Measurements from ENCODE around the gene LRRK2. TPM values are rescaled to one million over a fixed set of nuclear protein-coding genes. Genes with fewer than 3 reads are reported as not detected.

The LRRK2 gene
- total RNA-seq, 2 experiments from 2014 or later = 0.76 TPM; not detected in 1

DNA sequence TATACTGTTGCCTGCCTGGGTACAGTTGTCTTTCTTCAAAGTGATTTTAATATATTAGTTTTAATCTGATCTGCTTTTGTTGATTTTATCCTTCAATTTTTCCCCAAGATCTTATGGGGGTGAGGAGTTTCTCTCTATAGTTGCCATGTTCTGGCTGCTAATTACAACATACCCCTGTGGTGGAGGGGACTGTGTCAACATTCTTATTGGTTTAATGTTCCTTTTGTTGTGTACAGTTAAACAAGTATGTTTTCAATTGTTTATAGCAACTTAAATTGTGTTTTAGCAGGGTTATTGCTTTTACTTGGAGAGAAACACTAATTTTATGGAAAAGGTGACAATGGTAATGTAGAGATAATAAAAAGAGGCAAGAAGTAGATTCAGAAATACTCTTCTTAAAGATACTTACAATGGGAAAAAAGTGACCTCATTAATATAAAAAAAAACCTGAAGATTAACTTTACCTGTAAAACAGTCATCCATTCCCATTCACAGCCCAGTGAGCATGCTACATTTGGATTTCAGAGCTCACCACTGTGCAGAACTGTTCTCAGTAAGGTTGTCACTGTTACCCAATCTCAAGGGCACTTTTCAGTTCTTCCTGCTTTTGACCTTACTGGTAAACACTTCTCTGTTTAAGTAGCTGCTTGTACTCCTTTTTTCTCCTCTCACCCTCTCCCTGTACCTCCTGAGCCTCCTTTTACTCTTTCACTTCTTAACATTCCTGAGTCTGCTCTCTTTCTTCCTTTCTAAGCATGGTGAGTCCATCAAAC lies 8.1 kb upstream of the LRRK2 start:
- ATAC-seq (no peak), DNase-seq (no peak)
- TF ChIP-seq, protein P1, sequence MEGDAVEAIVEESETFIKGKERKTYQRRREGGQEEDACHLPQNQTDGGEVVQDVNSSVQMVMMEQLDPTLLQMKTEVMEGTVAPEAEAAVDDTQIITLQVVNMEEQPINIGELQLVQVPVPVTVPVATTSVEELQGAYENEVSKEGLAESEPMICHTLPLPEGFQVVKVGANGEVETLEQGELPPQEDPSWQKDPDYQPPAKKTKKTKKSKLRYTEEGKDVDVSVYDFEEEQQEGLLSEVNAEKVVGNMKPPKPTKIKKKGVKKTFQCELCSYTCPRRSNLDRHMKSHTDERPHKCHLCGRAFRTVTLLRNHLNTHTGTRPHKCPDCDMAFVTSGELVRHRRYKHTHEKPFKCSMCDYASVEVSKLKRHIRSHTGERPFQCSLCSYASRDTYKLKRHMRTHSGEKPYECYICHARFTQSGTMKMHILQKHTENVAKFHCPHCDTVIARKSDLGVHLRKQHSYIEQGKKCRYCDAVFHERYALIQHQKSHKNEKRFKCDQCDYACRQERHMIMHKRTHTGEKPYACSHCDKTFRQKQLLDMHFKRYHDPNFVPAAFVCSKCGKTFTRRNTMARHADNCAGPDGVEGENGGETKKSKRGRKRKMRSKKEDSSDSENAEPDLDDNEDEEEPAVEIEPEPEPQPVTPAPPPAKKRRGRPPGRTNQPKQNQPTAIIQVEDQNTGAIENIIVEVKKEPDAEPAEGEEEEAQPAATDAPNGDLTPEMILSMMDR (IDR thresholded peaks at IDR 0.05) = no peak
- no peak overlapping the region for H3K4me3 Mint-ChIP-seq
- no peaks in the 10 kb centered on the region for H3K4me1 Mint-ChIP-seq (ENCODE audit: low read depth)
- ChIA-PET CTCF (no interaction called here), POLR2A (no interaction called here)
- no peaks in the 10 kb centered on the region for H3K36me3 Mint-ChIP-seq (ENCODE audit: low read depth)
- peaks cover 3% of the 10 kb centered on the region for H3K9me3 Mint-ChIP-seq
- intact Hi-C loops (cut with micrococcal nuclease) = no loop called here
- H3K27ac Mint-ChIP-seq = no peak overlapping the region
- H3K27me3 Mint-ChIP-seq = peaks cover 2% of the 10 kb centered on the region

DNA sequence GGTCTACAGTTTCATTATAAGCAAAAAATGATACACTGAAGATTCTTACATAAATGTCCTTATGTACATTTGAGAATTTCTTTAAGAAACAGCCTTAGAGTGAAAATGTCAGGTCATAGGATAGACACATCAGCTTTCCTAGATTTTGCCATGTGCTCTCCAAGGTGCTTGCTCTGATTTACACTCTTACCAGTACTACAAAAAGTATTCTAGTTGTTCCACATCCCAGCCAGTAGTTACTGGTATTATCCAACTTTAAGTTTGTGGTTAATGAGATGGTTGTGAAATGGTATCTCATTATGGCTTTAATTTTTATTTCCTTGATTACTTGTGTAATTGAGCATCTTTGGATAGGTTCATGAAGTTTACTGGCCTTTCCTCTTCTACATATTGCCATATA lies 5.0 kb upstream of the LRRK2 start:
- ChIA-PET CTCF (no interaction called here), POLR2A (no interaction called here)
- intact Hi-C loops (cut with micrococcal nuclease) = no loop called here
- ATAC-seq = no peak
- H3K4me1 Mint-ChIP-seq (ENCODE audit: low read depth) = peaks cover 4% of the 10 kb centered on the region
- no peak for DNase-seq
- TF ChIP-seq, protein P1 (IDR thresholded peaks at IDR 0.05) = no peak
- no peaks in the 10 kb centered on the region for H3K36me3 Mint-ChIP-seq (ENCODE audit: low read depth)
- H3K9me3 Mint-ChIP-seq = no peaks in the 10 kb centered on the region
- no peak overlapping the region for H3K4me3 Mint-ChIP-seq
- H3K27ac Mint-ChIP-seq = no peak overlapping the region
- H3K27me3 Mint-ChIP-seq = peaks cover 19% of the 10 kb centered on the region

DNA sequence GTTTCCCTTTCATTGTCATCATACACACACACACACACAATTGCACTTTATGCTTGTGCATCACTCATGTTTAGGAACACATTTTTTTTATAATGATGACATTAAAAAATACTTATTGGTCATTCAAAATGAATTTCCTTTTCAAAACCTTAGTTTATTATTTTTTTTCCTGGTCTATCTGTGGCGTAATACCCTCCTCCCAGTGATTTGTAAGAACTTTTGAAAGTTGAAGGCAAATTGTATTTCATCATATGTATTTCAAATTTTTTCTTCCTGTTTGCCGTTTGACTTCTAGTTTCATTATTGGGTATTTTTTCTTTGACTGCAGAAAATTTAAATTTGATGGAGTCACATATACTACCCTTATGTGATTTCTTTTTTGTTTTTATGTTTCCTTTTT lies 2.5 kb upstream of the LRRK2 start:
- DNase-seq (no peak), ATAC-seq (no peak)
- CTCF ChIA-PET = no interaction called here
- peaks cover 8% of the 10 kb centered on the region for H3K4me1 Mint-ChIP-seq (ENCODE audit: low read depth)
- no peaks in the 10 kb centered on the region for H3K9me3 Mint-ChIP-seq
- H3K36me3 Mint-ChIP-seq (ENCODE audit: low read depth) = no peaks in the 10 kb centered on the region
- peaks cover 35% of the 10 kb centered on the region for H3K27me3 Mint-ChIP-seq
- no peak overlapping the region for H3K27ac Mint-ChIP-seq
- H3K4me3 Mint-ChIP-seq = no peak overlapping the region
- TF ChIP-seq, protein P1 (IDR thresholded peaks at IDR 0.05) = no peak
- POLR2A ChIA-PET = no interaction called here
- intact Hi-C loops (cut with micrococcal nuclease) = no loop called here

DNA sequence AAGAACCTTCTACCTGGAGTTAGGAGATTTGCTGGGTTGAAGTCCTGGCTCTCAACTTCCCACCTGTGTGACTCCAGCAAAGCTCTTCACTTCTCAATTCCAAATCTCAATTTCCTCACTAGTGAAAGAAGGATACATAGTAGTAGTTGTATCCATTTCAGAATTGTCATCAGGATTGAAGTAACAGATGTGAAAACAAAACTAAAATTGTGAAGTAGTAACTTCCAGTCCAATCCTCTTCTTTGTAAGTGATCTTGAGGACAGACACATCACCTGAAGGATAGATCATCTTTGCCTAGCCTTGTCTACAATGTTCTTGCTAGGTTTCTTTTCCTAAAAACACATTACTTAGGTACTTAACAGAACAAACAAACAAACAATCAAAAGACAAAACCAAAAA lies 1.2 kb upstream of the LRRK2 start:
- intact Hi-C loops (cut with micrococcal nuclease) = no loop called here
- Mint-ChIP-seq H3K36me3 (ENCODE audit: low read depth) (no peaks in the 10 kb centered on the region), H3K4me3 (no peak overlapping the region), H3K27me3 (peaks cover 39% of the 10 kb centered on the region), H3K27ac (no peak overlapping the region), H3K4me1 (ENCODE audit: low read depth) (peaks cover 8% of the 10 kb centered on the region), H3K9me3 (no peaks in the 10 kb centered on the region)
- TF ChIP-seq, protein P1 (IDR thresholded peaks at IDR 0.05) = no peak
- no peak for DNase-seq
- POLR2A ChIA-PET = no interaction called here
- CTCF ChIA-PET = no interaction called here
- no peak for ATAC-seq

DNA sequence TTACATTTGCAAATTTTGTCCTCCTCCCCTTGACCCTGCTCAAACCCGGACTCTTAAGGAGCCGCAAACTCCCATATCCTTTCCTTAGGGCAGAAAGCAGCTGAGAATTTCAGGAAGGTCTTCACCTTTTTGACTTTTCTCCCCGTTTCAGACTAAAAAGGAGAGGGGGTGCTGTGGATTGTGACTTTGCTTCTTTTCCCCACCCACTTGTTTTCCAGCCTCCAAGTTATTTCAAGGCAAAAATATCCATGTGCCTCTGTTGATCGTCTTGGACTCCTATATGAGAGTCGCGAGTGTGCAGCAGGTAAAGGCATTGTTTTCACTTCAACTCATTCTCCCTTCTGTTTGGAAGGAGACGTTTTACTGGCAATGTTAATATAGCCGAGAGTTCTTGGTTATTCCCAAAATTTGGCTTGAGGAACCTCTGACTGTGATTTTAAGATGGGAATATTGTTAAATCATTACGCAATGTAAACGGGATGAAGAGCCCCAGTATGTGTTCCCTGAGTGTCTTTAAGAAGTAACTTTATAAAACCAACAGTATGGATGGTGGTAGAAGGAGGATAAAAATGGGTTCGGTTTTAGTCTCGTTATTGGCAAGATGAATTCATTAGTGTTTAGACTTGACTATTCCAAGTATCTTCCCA lies 663 bp downstream of the LRRK2 start:
- Mint-ChIP-seq H3K36me3 (ENCODE audit: low read depth) (no peaks in the 10 kb centered on the region), H3K27ac (no peak overlapping the region), H3K27me3 (peaks cover 39% of the 10 kb centered on the region), H3K4me1 (ENCODE audit: low read depth) (peaks cover 8% of the 10 kb centered on the region), H3K9me3 (no peaks in the 10 kb centered on the region), H3K4me3 (peak overlapping the region; percentile 39)
- intact Hi-C loops (cut with micrococcal nuclease) = no loop called here
- ATAC-seq (no peak), DNase-seq (no peak)
- ChIA-PET POLR2A (no interaction called here), CTCF (no interaction called here)
- TF ChIP-seq, protein P1 (IDR thresholded peaks at IDR 0.05) = no peak

Measured in activated CD8-positive, alpha-beta T cell treated with anti-CD3 and anti-CD28 coated beads for 36 hours (primary cell).